K562 (cell line): ENCODE data around the gene EEFSEC. TPM values are rescaled to one million over a fixed set of nuclear protein-coding genes. Genes with fewer than 3 reads are reported as not detected.

Source experiments
- ATAC-seq: fragments of 200-7000 bp; cut with Tn5 transposase; 3 replicates; pipeline ENCODE4 v1.9.1; 2020; ENCODE audit warnings: moderate library complexity
- BruUV-seq: library from RNA; stranded (reverse); fragments of 400-500 nt; replicated peaks from 2 replicates; lab custom pipeline; 2021; lab: Mats Ljungman, UMichigan
- CTCF ChIA-PET: fragments of 300-600 bp; formaldehyde crosslinking; extraction: SDS; loops from one replicate; lab custom pipeline; 2021; ENCODE audit warnings: low intra/inter-chr PET ratio; lab: Yijun Ruan, JAX
- POLR2A ChIA-PET: fragments of 300-600, 350-650 bp; sonication (Branson Sonifier 250); formaldehyde crosslinking; extraction: SDS; loops from one replicate; lab custom pipeline; 2021; ENCODE audit warnings: antibody characterized with exemption, inconsistent platforms; lab: Yijun Ruan, JAX
- DNase-seq, 4 experiments: peaks; one replicate each; pipeline versions ENCODE4 v3.0.0 to v3.0.0-alpha.2; 2011 to 2018; ENCODE audit warnings: low spot score in 3 of 4, mixed read lengths in 3 of 4; ENCODE audit errors: extremely low read depth in 1 of 4
- FAIRE-seq: peaks from 2 replicates; lab custom pipeline; 2011; peaks lifted over from hg19 to GRCh38; lab: Jason Lieb, UNC
- H2AFZ ChIP-seq: 2 replicates; pipeline ENCODE4 v1.6.0; 2011; ENCODE audit warnings: low read depth, low read length, control low read depth, inconsistent platforms
- H3K27ac ChIP-seq: fragments of 200-600 bp; 3 replicates; pipeline ENCODE4 v1.8.0; 2011; ENCODE audit warnings: low read depth, mild to moderate bottlenecking, control low read depth, inconsistent platforms, low read length, moderate library complexity, mixed read lengths; ENCODE audit errors: extremely low read depth
- H3K27me3 ChIP-seq, 2 experiments: fragments of 300-600 bp in 1 of 2; 2 replicates in 1 of 2; 3 replicates in 1 of 2; pipeline versions ENCODE4 v1.6.0 to v1.8.0; 2011; ENCODE audit warnings: inconsistent platforms in 2 of 2, low read length in 2 of 2, mild to moderate bottlenecking in 1 of 2, mixed read lengths in 1 of 2, moderate library complexity in 1 of 2; ENCODE audit not compliant: control insufficient read depth in 2 of 2, insufficient read depth in 2 of 2
- H3K36me3 ChIP-seq: fragments of 300-600 bp; 3 replicates; pipeline ENCODE4 v1.8.0; 2011; ENCODE audit warnings: mild to moderate bottlenecking, low read length, inconsistent platforms; ENCODE audit not compliant: control insufficient read depth, insufficient read depth
- H3K4me1 ChIP-seq, 2 experiments: fragments of 200-600 bp in 1 of 2; replicated peaks in 1 of 2; 2 replicates in 1 of 2; 3 replicates in 1 of 2; pipeline versions ENCODE4 v1.5.1 to v1.8.0; 2011; ENCODE audit warnings: inconsistent platforms in 2 of 2, low read length in 2 of 2, mild to moderate bottlenecking in 1 of 2, mixed read lengths in 1 of 2, moderate library complexity in 1 of 2; ENCODE audit not compliant: control insufficient read depth in 2 of 2, insufficient read depth in 2 of 2
- H3K4me2 ChIP-seq: 2 replicates; pipeline ENCODE4 v1.6.1; 2011; ENCODE audit warnings: low read length, control low read depth, inconsistent platforms, mixed read lengths; ENCODE audit not compliant: insufficient read depth
- H3K4me3 ChIP-seq: fragments of 200-600 bp; sonication (generic), shearing (Covaris generic); 2 replicates; pipeline ENCODE4 v1.5.1; 2016; ENCODE audit warnings: control low read depth, inconsistent platforms
- H3K79me2 ChIP-seq: fragments of 200-600 bp; 3 replicates; pipeline ENCODE4 v1.8.0; 2011; ENCODE audit warnings: low read length, inconsistent platforms; ENCODE audit not compliant: control insufficient read depth, insufficient read depth
- H3K9ac ChIP-seq, 2 experiments: 2 replicates each; pipeline versions ENCODE4 v1.6.0 to v1.6.1; 2011; ENCODE audit warnings: low read depth in 2 of 2, low read length in 2 of 2, control low read depth in 1 of 2, inconsistent platforms in 1 of 2, mild to moderate bottlenecking in 1 of 2, mixed read lengths in 1 of 2; ENCODE audit not compliant: insufficient read depth in 1 of 2
- H3K9me1 ChIP-seq: one replicate; pipeline ENCODE4 v1.6.0; 2011; ENCODE audit warnings: inconsistent platforms, mild to moderate bottlenecking, low read length, moderate library complexity; ENCODE audit not compliant: control insufficient read depth, insufficient read depth
- H3K9me3 ChIP-seq: replicated peaks from 2 replicates; pipeline ENCODE4 v1.5.1; 2011; ENCODE audit warnings: low read depth, low read length, inconsistent platforms; ENCODE audit not compliant: control insufficient read depth, insufficient read depth
- H4K20me1 ChIP-seq: replicated peaks from 2 replicates; pipeline ENCODE4 v1.6.1; 2011; ENCODE audit warnings: low read length, inconsistent platforms, mixed read lengths; ENCODE audit not compliant: control insufficient read depth, insufficient read depth
- AFF1 ChIP-seq, 2 experiments: fragments of 450-650 bp; IDR thresholded peaks; 2 replicates each; pipeline ENCODE4 v1.6.1; 2018; ENCODE audit warnings: mild to moderate bottlenecking in 2 of 2, low read depth in 1 of 2; ENCODE audit not compliant: partially characterized antibody in 2 of 2
- NR0B1 ChIP-seq: fragments of 450-650 bp; IDR thresholded peaks from one replicate; pipeline ENCODE4 v1.6.1; 2018; ENCODE audit warnings: mild to moderate bottlenecking, moderate library complexity; ENCODE audit not compliant: partially characterized antibody
- STAG1 ChIP-seq: sonication (generic); formaldehyde crosslinking; IDR thresholded peaks from 2 replicates; pipeline ENCODE4 v1.5.0; 2020; ENCODE audit warnings: missing genetic modification reagents, borderline replicate concordance
- ZKSCAN3 ChIP-seq: fragments of 250-450 bp; sonication (Bioruptor Pico); IDR thresholded peaks from 2 replicates; pipeline ENCODE4 v1.4.0; 2020
- WGBS: fragments of 100-300 bp; shearing (Covaris generic); methylation state at CpG from one replicate; pipeline ENCODE4 v1.1.6; 2016; ENCODE audit warnings: low coverage, mixed read lengths; ENCODE audit not compliant: insufficient coverage; ENCODE audit errors: missing lambda C conversion rate; 5-methylcytosine and 5-hydroxymethylcytosine counted together
- in situ Hi-C: fragments of 300-500 bp; cut with MboI; formaldehyde crosslinking; loops from 4 replicates; pipeline ENCODE4 v1.15.0; 2018; ENCODE audit warnings: inconsistent platforms, mixed read lengths
- intact Hi-C: fragments of 100-400 bp; cut with micrococcal nuclease; formaldehyde crosslinking; loops from 2 replicates; pipeline ENCODE4 v1.14.2; 2022
- polyA plus RNA-seq, 8 experiments: library from polyadenylated mRNA; depleted of rRNA in 4 of 8; stranded (reverse) in 5 of 8; unstranded in 3 of 8; fragments of >200 nt; fragmentation: Nextera tagmentation in 2 of 8; fragmentation: Illumina TruSeq in 1 of 8; extraction: Ambion mirVana in 2 of 8; extraction: Trizol in 1 of 8; gene quantifications; 2 replicates each; pipeline versions ENCODE4 v1.2.1 to v1.2.3, GENCODE V29; 2011 to 2014; ENCODE audit warnings: inconsistent platforms in 1 of 8, missing spikeins in 1 of 8
- total RNA-seq, 7 experiments: library from RNA; depleted of rRNA in 6 of 7; stranded (reverse); fragments of >200 nt in 6 of 7; fragmentation: Illumina TruSeq in 2 of 7; extraction: Trizol in 2 of 7; gene quantifications; 2 replicates each; pipeline versions ENCODE4 v1.2.1 to v1.2.3, GENCODE V29; 2011 to 2021; ENCODE audit warnings: low replicate concordance in 1 of 7

Gene EEFSEC
- total and polyA plus RNA-seq, 9 of the 15 experiments (the other 6 are each of a cell fraction or from before 2014, with no cell fraction given), result 0.35 to 11.8 (median 7.7) TPM

- TF ChIP-seq NR0B1, result no peak
Observed at GRCh38 chr3:128238184-128238489, 84.9 kb downstream of the EEFSEC start (continued).

GRCh38 chr3:128239304-128239703 lies 86.0 kb downstream of the EEFSEC start:
- POLR2A ChIA-PET, result interaction anchor here (0.6 to 1.0 kb wide), 3 partner anchors 10 to 209 kb away, joined by 3 read pairs; no protein-coding TSS in a partner anchor
- Histone ChIP-seq H3K9me3 (no peaks in the 10 kb centered on the region), H3K79me2 (no peaks in the 10 kb centered on the region), H3K4me1 (peaks cover 2 to 5% of the 10 kb centered on the region in 2 experiments; a peak in 3 of 5 replicates), H4K20me1 (peaks cover 4% of the 10 kb centered on the region; the same call in 1 of the 2 replicates), H3K27me3 (no peaks in the 10 kb centered on the region), H3K9ac (no peak overlapping the region), H3K9me1 (no peaks in the 10 kb centered on the region), H2AFZ (no peak overlapping the region), H3K27ac (no peak overlapping the region), H3K36me3 (no peaks in the 10 kb centered on the region), H3K4me3 (no peak overlapping the region), H3K4me2 (no peak overlapping the region)
- no peak for TF ChIP-seq STAG1 (CRISPR knock-in tag)
- TF ChIP-seq ZKSCAN3 (CRISPR knock-in tag), result no peak
- TF ChIP-seq AFF1 (IDR thresholded peaks at IDR 0.05; ENCODE audit: low read depth in 1 of 2, partially characterized antibody in 2 of 2), result no peak
- DNase-seq (no peak), ATAC-seq (no peak), FAIRE-seq (no peak)
- in situ Hi-C loops, result no loop called here
- no TSS peak for BruUV-seq
- 90% methylated on average over 3 of the region's 3 CpGs for WGBS
- CTCF ChIA-PET, result no interaction called here
- intact Hi-C loops, result no loop called here
